Measurements from ENCODE around the gene MAT2A.
A peak's percentile ranks its signal among the peaks of the same experiment; 100 is the strongest.

Gene MAT2A

GRCh38 chr2:85503851-85504777 is 34.9 kb upstream of the MAT2A start:
- ATAC-seq: peak; percentile 65
- TF ChIP-seq OSR1 (CRISPR knock-in tag; IDR thresholded peaks at IDR 0.05) (no peak), GLIS3 (CRISPR knock-in tag; IDR thresholded peaks at IDR 0.05) (no peak), ZC3H10 (CRISPR knock-in tag; IDR thresholded peaks at IDR 0.05) (no peak), SNAI2 (CRISPR knock-in tag; IDR thresholded peaks at IDR 0.05) (no peak), CREB5 (CRISPR knock-in tag; IDR thresholded peaks at IDR 0.05; ENCODE audit: low read depth) (no peak), ZFP3 (CRISPR knock-in tag; IDR thresholded peaks at IDR 0.05) (no peak), ARNTL (CRISPR knock-in tag; IDR thresholded peaks at IDR 0.05; ENCODE audit: borderline replicate concordance, low read depth) (no peak), ZNF8 (CRISPR knock-in tag; IDR thresholded peaks at IDR 0.05) (no peak), BACH2 (CRISPR knock-in tag; IDR thresholded peaks at IDR 0.05; ENCODE audit: borderline replicate concordance) (no peak), TSHZ2 (CRISPR knock-in tag; IDR thresholded peaks at IDR 0.05) (no peak), ZNF70 (CRISPR knock-in tag; IDR thresholded peaks at IDR 0.05) (no peak), ZNF565 (CRISPR knock-in tag; conservative IDR thresholded peaks at IDR 0.05; ENCODE audit: low read depth) (no peak), TCF4 (CRISPR knock-in tag; IDR thresholded peaks at IDR 0.05; ENCODE audit: borderline replicate concordance) (no peak), ISL1 (CRISPR knock-in tag; IDR thresholded peaks at IDR 0.05) (no peak), PATZ1 (CRISPR knock-in tag; IDR thresholded peaks at IDR 0.05; ENCODE audit: borderline replicate concordance) (no peak), PPARA (CRISPR knock-in tag; IDR thresholded peaks at IDR 0.05; ENCODE audit: borderline replicate concordance) (no peak), ZFP30 (CRISPR knock-in tag; IDR thresholded peaks at IDR 0.05) (no peak)
- TF ChIP-seq, protein P1, sequence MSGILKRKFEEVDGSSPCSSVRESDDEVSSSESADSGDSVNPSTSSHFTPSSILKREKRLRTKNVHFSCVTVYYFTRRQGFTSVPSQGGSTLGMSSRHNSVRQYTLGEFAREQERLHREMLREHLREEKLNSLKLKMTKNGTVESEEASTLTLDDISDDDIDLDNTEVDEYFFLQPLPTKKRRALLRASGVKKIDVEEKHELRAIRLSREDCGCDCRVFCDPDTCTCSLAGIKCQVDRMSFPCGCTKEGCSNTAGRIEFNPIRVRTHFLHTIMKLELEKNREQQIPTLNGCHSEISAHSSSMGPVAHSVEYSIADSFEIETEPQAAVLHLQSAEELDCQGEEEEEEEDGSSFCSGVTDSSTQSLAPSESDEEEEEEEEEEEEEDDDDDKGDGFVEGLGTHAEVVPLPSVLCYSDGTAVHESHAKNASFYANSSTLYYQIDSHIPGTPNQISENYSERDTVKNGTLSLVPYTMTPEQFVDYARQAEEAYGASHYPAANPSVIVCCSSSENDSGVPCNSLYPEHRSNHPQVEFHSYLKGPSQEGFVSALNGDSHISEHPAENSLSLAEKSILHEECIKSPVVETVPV (CRISPR knock-in tag; IDR thresholded peaks at IDR 0.05): no peak

GRCh38 chr2:85504778-85505261 is 34.1 kb upstream of the MAT2A start:
- ATAC-seq: peak; percentile 85
- TF ChIP-seq TOX (CRISPR knock-in tag; IDR thresholded peaks at IDR 0.05; ENCODE audit: borderline replicate concordance) (peak; percentile 27; the same call in 1 of the 2 replicates), SNAI2 (CRISPR knock-in tag; IDR thresholded peaks at IDR 0.05) (no peak)

DNA sequence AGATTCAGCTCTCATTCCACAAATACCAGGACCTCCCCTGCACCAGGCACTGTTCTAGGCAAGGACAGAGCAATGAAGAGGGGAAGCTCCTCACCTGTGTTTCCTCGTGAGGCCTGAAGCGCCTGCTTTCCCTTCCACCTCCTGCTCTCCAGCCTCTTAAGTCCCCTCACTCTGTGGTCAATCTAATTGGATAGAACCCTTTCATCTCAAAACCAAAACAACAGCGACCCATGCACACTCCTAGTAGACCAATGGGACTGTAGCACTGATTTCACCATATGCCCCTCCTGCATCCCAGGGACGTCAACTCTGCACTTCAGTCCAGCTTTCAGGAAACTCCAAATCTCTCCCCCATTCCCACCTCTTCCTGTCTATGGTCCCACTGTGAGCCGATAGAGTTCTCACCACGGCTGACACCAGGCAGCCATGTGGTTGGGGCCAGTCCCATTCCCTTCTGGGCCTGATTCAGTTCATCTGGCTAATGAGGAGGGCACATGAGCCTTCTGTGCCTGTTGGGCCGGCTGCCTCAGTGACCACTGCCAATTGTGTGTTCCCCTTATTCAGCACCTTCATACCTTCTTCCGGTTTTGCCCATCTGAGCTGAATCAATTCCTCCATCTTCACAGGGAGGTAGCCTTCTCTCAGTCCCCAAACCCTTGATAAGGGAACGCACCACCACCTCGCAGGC is 33.3 kb upstream of the MAT2A start:
- TF ChIP-seq SNAI2 (CRISPR knock-in tag; IDR thresholded peaks at IDR 0.05) (no peak), ISL1 (CRISPR knock-in tag; IDR thresholded peaks at IDR 0.05) (no peak), ZFP30 (CRISPR knock-in tag; IDR thresholded peaks at IDR 0.05) (no peak), GLIS3 (CRISPR knock-in tag; IDR thresholded peaks at IDR 0.05) (no peak), ZFP3 (CRISPR knock-in tag; IDR thresholded peaks at IDR 0.05) (no peak), TOX (CRISPR knock-in tag; IDR thresholded peaks at IDR 0.05; ENCODE audit: borderline replicate concordance) (no peak), OSR1 (CRISPR knock-in tag; IDR thresholded peaks at IDR 0.05) (no peak), TCF4 (CRISPR knock-in tag; IDR thresholded peaks at IDR 0.05; ENCODE audit: borderline replicate concordance) (no peak), ZNF565 (CRISPR knock-in tag; conservative IDR thresholded peaks at IDR 0.05; ENCODE audit: low read depth) (no peak), PPARA (CRISPR knock-in tag; IDR thresholded peaks at IDR 0.05; ENCODE audit: borderline replicate concordance) (no peak), BACH2 (CRISPR knock-in tag; IDR thresholded peaks at IDR 0.05; ENCODE audit: borderline replicate concordance) (no peak), PATZ1 (CRISPR knock-in tag; IDR thresholded peaks at IDR 0.05; ENCODE audit: borderline replicate concordance) (no peak), CSDC2 (CRISPR knock-in tag; IDR thresholded peaks at IDR 0.05) (no peak), POU6F1 (CRISPR knock-in tag; IDR thresholded peaks at IDR 0.05; ENCODE audit: borderline replicate concordance, low read depth) (no peak), CREB5 (CRISPR knock-in tag; IDR thresholded peaks at IDR 0.05; ENCODE audit: low read depth) (no peak), ZNF8 (CRISPR knock-in tag; IDR thresholded peaks at IDR 0.05) (no peak), ARNTL (CRISPR knock-in tag; IDR thresholded peaks at IDR 0.05; ENCODE audit: borderline replicate concordance, low read depth) (no peak)
- ATAC-seq: peak; percentile 3

Measured in SK-N-SH treated with all-trans-retinoic acid at 6 μM for 48 hours (cell line).